ENCODE data around the gene ATP2A1.

DNA sequence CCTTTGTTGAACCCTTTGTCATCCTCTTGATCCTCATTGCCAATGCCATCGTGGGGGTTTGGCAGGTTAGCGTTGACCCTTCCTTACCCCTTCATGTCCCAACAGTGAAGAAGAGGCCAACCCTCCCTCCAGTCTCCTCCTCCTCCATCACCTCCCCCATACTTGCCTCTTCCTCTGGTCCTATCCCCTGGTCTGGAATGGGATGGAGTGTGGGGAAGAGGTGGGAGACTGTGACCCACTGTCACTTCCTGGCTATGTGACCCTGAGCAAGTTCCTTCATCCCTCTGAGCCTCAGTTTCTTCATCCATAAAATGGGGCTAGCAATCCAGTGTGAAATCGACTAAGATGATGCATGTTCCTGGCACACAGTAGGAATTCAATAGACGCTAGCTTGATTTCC, 2.7 kb downstream of the ATP2A1 start:
- TF ChIP-seq, protein P1, sequence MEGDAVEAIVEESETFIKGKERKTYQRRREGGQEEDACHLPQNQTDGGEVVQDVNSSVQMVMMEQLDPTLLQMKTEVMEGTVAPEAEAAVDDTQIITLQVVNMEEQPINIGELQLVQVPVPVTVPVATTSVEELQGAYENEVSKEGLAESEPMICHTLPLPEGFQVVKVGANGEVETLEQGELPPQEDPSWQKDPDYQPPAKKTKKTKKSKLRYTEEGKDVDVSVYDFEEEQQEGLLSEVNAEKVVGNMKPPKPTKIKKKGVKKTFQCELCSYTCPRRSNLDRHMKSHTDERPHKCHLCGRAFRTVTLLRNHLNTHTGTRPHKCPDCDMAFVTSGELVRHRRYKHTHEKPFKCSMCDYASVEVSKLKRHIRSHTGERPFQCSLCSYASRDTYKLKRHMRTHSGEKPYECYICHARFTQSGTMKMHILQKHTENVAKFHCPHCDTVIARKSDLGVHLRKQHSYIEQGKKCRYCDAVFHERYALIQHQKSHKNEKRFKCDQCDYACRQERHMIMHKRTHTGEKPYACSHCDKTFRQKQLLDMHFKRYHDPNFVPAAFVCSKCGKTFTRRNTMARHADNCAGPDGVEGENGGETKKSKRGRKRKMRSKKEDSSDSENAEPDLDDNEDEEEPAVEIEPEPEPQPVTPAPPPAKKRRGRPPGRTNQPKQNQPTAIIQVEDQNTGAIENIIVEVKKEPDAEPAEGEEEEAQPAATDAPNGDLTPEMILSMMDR (IDR thresholded peaks at IDR 0.05; ENCODE audit: low read length) = no peak
- no peak for TF ChIP-seq EZH2 (optimal IDR thresholded peaks at IDR 0.05; ENCODE audit: low read depth, low read length)

All from MM.1S (cell line).